ENCODE results near the gene ABHD17A. TPM values are rescaled to one million over a fixed set of nuclear protein-coding genes. Genes with fewer than 3 reads are reported as not detected.

The ABHD17A gene
- polyA plus RNA-seq, 1 donor (not counting 4 experiments of a cell fraction or from before 2014, with no cell fraction given): 27.2 TPM

DNA sequence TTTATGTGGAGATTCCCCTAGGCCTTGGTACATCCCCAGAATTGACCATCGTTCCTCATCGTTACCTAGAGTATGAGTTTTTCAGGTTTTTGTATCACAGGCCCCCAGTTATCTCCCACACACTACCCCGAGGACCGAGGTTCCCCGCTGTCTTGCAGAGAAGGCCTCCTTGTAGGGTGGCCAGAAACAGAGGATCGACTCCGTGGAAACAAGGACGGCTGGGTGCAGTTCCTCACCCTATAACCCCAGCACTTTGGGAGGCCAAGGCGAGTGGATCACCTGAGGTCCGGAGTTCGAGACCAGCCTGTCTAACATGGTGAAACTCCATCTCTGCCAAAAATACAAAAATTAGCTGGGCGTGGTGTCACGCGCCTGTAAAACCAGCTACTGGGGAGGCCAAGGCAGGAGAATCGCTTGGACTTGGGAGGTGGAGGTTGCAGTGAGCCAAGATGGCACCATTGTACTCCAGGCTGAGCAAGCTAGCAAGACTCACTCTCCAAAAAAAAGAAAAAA lies 20.6 kb upstream of the ABHD17A start:
- peaks cover 37% of the 10 kb centered on the region for H3K4me1 ChIP-seq (ENCODE audit: control insufficient read depth, extremely low read depth, insufficient read depth, low read length)
- H3K36me3 ChIP-seq (ENCODE audit: control insufficient read depth in 2 of 2, extremely low read depth in 1 of 2, insufficient read depth in 2 of 2, low read length in 2 of 2): peaks cover 0 to 3% of the 10 kb centered on the region in 2 experiments
- H3K79me2 ChIP-seq (ENCODE audit: control insufficient read depth, insufficient read depth, low read length): peaks cover 43% of the 10 kb centered on the region
- H3K27me3 ChIP-seq (ENCODE audit: control insufficient read depth, extremely low read depth, insufficient read depth, low read length): no peaks in the 10 kb centered on the region
- H3K9me1 ChIP-seq (ENCODE audit: control insufficient read depth, extremely low read depth, insufficient read depth, low read length): no peaks in the 10 kb centered on the region
- peak overlapping the region; percentile 87 for H3K9ac ChIP-seq (ENCODE audit: control insufficient read depth, extremely low read depth, insufficient read depth, low read length)
- no peaks in the 10 kb centered on the region for H3K9me3 ChIP-seq (ENCODE audit: control insufficient read depth, low read depth, low read length)
- TF ChIP-seq EZH2 (IDR thresholded peaks at IDR 0.05; ENCODE audit: low read length) (no peak), CTCF (optimal IDR thresholded peaks at IDR 0.05 in 1 of 3, IDR thresholded peaks at IDR 0.05 in 1 of 3, conservative IDR thresholded peaks at IDR 0.05 in 1 of 3; ENCODE audit: extremely low read depth in 1 of 3, insufficient read depth in 2 of 3, low read length in 3 of 3) (no peak)
- peak overlapping the region; percentile 62 to 87 (median 69) for H3K4me3 ChIP-seq (ENCODE audit: control insufficient read depth in 2 of 3, extremely low read depth in 1 of 3, insufficient read depth in 2 of 3, low read depth in 1 of 3, low read length in 3 of 3)
- dilution Hi-C loops (cut with MboI; ENCODE audit: extremely low pct_ligation_motif_present, low sequenced_read_pairs): no loop called here
- H3K27ac ChIP-seq (ENCODE audit: control insufficient read depth, insufficient read depth, low read length): peak overlapping the region; percentile 75
- H4K20me1 ChIP-seq (ENCODE audit: control insufficient read depth, extremely low read depth, insufficient read depth, low read length): peaks cover 5% of the 10 kb centered on the region
- no peak for FAIRE-seq
- no peak for DNase-seq (ENCODE audit: low read depth, low spot score)
- H2AFZ ChIP-seq (ENCODE audit: control insufficient read depth, low read length): peak overlapping the region; percentile 42
- peak overlapping the region; percentile 93 for H3K4me2 ChIP-seq (ENCODE audit: control insufficient read depth, extremely low read depth, insufficient read depth, low read depth, low read length)

- Histone ChIP-seq H3K4me2 (ENCODE audit: control insufficient read depth, extremely low read depth, insufficient read depth, low read depth, low read length) (peak within 1 kb of the TSS; percentile 93), H3K9me3 (ENCODE audit: control insufficient read depth, low read depth, low read length) (no peaks in the 10 kb centered on the region), H3K79me2 (ENCODE audit: control insufficient read depth, insufficient read depth, low read length) (peaks cover 39% of the 10 kb centered on the region), H3K4me1 (ENCODE audit: control insufficient read depth, extremely low read depth, insufficient read depth, low read length) (peaks cover 37% of the 10 kb centered on the region), H3K27ac (ENCODE audit: control insufficient read depth, insufficient read depth, low read length) (peak within 1 kb of the TSS; percentile 88), H3K9me1 (ENCODE audit: control insufficient read depth, extremely low read depth, insufficient read depth, low read length) (no peaks in the 10 kb centered on the region), H3K4me3 (ENCODE audit: control insufficient read depth in 2 of 3, extremely low read depth in 1 of 3, insufficient read depth in 2 of 3, low read depth in 1 of 3, low read length in 3 of 3) (peak within 1 kb of the TSS; percentile 62 to 87 (median 82)), H3K36me3 (ENCODE audit: control insufficient read depth in 2 of 2, extremely low read depth in 1 of 2, insufficient read depth in 2 of 2, low read length in 2 of 2) (peaks cover 0 to 3% of the 10 kb centered on the region in 2 experiments), H3K27me3 (ENCODE audit: control insufficient read depth, extremely low read depth, insufficient read depth, low read length) (no peaks in the 10 kb centered on the region), H2AFZ (ENCODE audit: control insufficient read depth, low read length) (peak within 1 kb of the TSS; percentile 88), H4K20me1 (ENCODE audit: control insufficient read depth, extremely low read depth, insufficient read depth, low read length) (peaks cover 5% of the 10 kb centered on the region), H3K9ac (ENCODE audit: control insufficient read depth, extremely low read depth, insufficient read depth, low read length) (peak within 1 kb of the TSS; percentile 87)
- FAIRE-seq (peak; percentile 84), DNase-seq (ENCODE audit: low read depth, low spot score) (peak; percentile 95)
- dilution Hi-C loops (cut with MboI; ENCODE audit: extremely low pct_ligation_motif_present, low sequenced_read_pairs): no loop called here
- no peak for TF ChIP-seq CTCF (optimal IDR thresholded peaks at IDR 0.05 in 1 of 3, IDR thresholded peaks at IDR 0.05 in 1 of 3, conservative IDR thresholded peaks at IDR 0.05 in 1 of 3; ENCODE audit: extremely low read depth in 1 of 3, insufficient read depth in 2 of 3, low read length in 3 of 3)
- TF ChIP-seq EZH2 (IDR thresholded peaks at IDR 0.05; ENCODE audit: low read length): no peak
Observed at GRCh38 chr19:1905110-1905862, 20.0 kb upstream of the ABHD17A start, which contains the start of the genes ADAT3 and SCAMP4. Gene ADAT3, plus strand, starts transcription at chr19:1905399. Its CDS starts 6,649 bp downstream, at chr19:1912048. Gene SCAMP4, plus strand, starts transcription at chr19:1905399. Its CDS starts 9,621 bp downstream, at chr19:1915020.
